Embryonic facial prominence (tissue), 1 donor: ENCODE results near the gene HIP1.
"Not testable (repeated sequence)": the region's sequence is repeated elsewhere in the genome, so short reads cannot be mapped to it uniquely, and the experiment has no call there.

ENCODE experiments used
- DNase-seq: peaks from one replicate; pipeline ENCODE4 v3.0.0-alpha.2; 2016; ENCODE audit errors: extremely low spot score

HIP1 gene

GRCh38 chr7:75738604-75738974 is at the start of gene HIP1:
Gene HIP1 (minus strand): TSS chr7:75738941. CDS start chr7:75738920, 21 bp downstream.
- DNase-seq: no peak

GRCh38 chr7:75788154-75788847 is 49.6 kb upstream of the HIP1 start:
- DNase-seq: not testable (repeated sequence)

- not testable (repeated sequence) for DNase-seq
Measured at GRCh38 chr7:75783058-75783457, 44.3 kb upstream of the HIP1 start.

GRCh38 chr7:75780647-75781273 is 42.0 kb upstream of the HIP1 start:
- DNase-seq: not testable (repeated sequence)

- not testable (repeated sequence) for DNase-seq
Measured at GRCh38 chr7:75779516-75779915, 40.8 kb upstream of the HIP1 start.

GRCh38 chr7:75779035-75779434 is 40.3 kb upstream of the HIP1 start:
- not testable (repeated sequence) for DNase-seq

GRCh38 chr7:75776295-75776971 is 37.7 kb upstream of the HIP1 start:
- DNase-seq: no peak

- DNase-seq: not testable (repeated sequence)
Measured at GRCh38 chr7:75773958-75774357, 35.2 kb upstream of the HIP1 start.

GRCh38 chr7:75772081-75773077 is 33.6 kb upstream of the HIP1 start, which contains the start of gene CCL26:
Gene CCL26 (minus strand): TSS chr7:75772211. CDS start chr7:75772176, 35 bp downstream.
- no peak for DNase-seq

- DNase-seq: no peak
Measured at GRCh38 chr7:75771224-75771623, 32.5 kb upstream of the HIP1 start.

GRCh38 chr7:75762350-75762917 is 23.7 kb upstream of the HIP1 start:
- DNase-seq: peak; percentile 59

GRCh38 chr7:75761801-75762200 is 23.1 kb upstream of the HIP1 start:
- not testable (repeated sequence) for DNase-seq

GRCh38 chr7:75758491-75758890 is 19.8 kb upstream of the HIP1 start:
- DNase-seq: no peak

GRCh38 chr7:75757860-75758259 is 19.1 kb upstream of the HIP1 start:
- DNase-seq: no peak

- DNase-seq: no peak
Measured at GRCh38 chr7:75756991-75757676, 18.4 kb upstream of the HIP1 start.

- no peak for DNase-seq
Measured at GRCh38 chr7:75756206-75756990, 17.7 kb upstream of the HIP1 start.

- DNase-seq: no peak
Measured at GRCh38 chr7:75743455-75743859, 4.7 kb upstream of the HIP1 start.

- DNase-seq: no peak
Measured at GRCh38 chr7:75740846-75741497, 2.2 kb upstream of the HIP1 start.
